HEK293 (cell line): ENCODE results near the gene OPCML.

Experiments
- CTCF ChIP-seq: fragments of 450-650 bp; formaldehyde crosslinking; IDR thresholded peaks from 2 replicates; pipeline ENCODE4 v1.5.1; 2016; ENCODE audit warnings: missing biosample characterization, missing genetic modification characterization
- PATZ1 ChIP-seq: fragments of 450-650 bp; formaldehyde crosslinking; IDR thresholded peaks from 2 replicates; pipeline ENCODE4 v1.5.1; 2016; ENCODE audit warnings: missing biosample characterization, missing genetic modification characterization
- REPIN1 ChIP-seq: fragments of 450-650 bp; formaldehyde crosslinking; IDR thresholded peaks from 2 replicates; pipeline ENCODE4 v1.5.1; 2017; ENCODE audit warnings: missing biosample characterization, missing genetic modification characterization, low read depth
- SETDB1 ChIP-seq: IDR thresholded peaks from one replicate; pipeline ENCODE4 v1.6.1; 2017; ENCODE audit warnings: mild to moderate bottlenecking, low read length, moderate library complexity, mixed read lengths; ENCODE audit not compliant: insufficient read length
- ZBTB44 ChIP-seq: fragments of 450-650 bp; IDR thresholded peaks from 2 replicates; pipeline ENCODE4 v1.5.1; 2018; ENCODE audit warnings: missing biosample characterization, mild to moderate bottlenecking, missing genetic modification characterization
- ZBTB7A ChIP-seq: fragments of 450-650 bp; formaldehyde crosslinking; IDR thresholded peaks from 2 replicates; pipeline ENCODE4 v1.5.1; 2016; ENCODE audit warnings: low read depth, missing biosample characterization, missing genetic modification characterization
- ZNF10 ChIP-seq: fragments of 450-650 bp; formaldehyde crosslinking; IDR thresholded peaks from 2 replicates; pipeline ENCODE4 v1.5.1; 2017; ENCODE audit warnings: missing biosample characterization, missing genetic modification characterization
- ZNF202 ChIP-seq: fragments of 450-650 bp; formaldehyde crosslinking; IDR thresholded peaks from 2 replicates; pipeline ENCODE4 v1.5.1; 2016; ENCODE audit warnings: missing biosample characterization, missing genetic modification characterization, borderline replicate concordance
- ZNF239 ChIP-seq: fragments of 450-650 bp; formaldehyde crosslinking; IDR thresholded peaks from 2 replicates; pipeline ENCODE4 v1.5.1; 2016; ENCODE audit warnings: missing biosample characterization, missing genetic modification characterization
- ZNF274 ChIP-seq, 2 experiments: fragments of 200-500 bp in 1 of 2; fragments of 450-650 bp in 1 of 2; sonication (Bioruptor generic) in 1 of 2; formaldehyde crosslinking in 1 of 2; IDR thresholded peaks; 2 replicates each; pipeline versions ENCODE4 v1.5.1 to v1.6.1; 2014 to 2016; ENCODE audit warnings: borderline replicate concordance in 1 of 2, inconsistent platforms in 1 of 2, low read length in 1 of 2, missing biosample characterization in 1 of 2, missing genetic modification characterization in 1 of 2
- ZNF510 ChIP-seq: fragments of 450-650 bp; formaldehyde crosslinking; IDR thresholded peaks from 2 replicates; pipeline ENCODE4 v1.5.1; 2018; ENCODE audit warnings: mild to moderate bottlenecking, missing genetic modification characterization, missing biosample characterization; ENCODE audit not compliant: insufficient replicate concordance
- ZNF558 ChIP-seq: fragments of 450-650 bp; formaldehyde crosslinking; IDR thresholded peaks from 2 replicates; pipeline ENCODE4 v1.5.1; 2016; ENCODE audit warnings: missing biosample characterization, missing genetic modification characterization

- TF ChIP-seq ZNF202 (tag by site-specific recombination) (no peak), CTCF (tag by site-specific recombination) (no peak), ZBTB7A (tag by site-specific recombination) (no peak), ZNF510 (tag by site-specific recombination) (no peak), SETDB1 (no peak), PATZ1 (tag by site-specific recombination) (no peak), ZNF558 (tag by site-specific recombination) (no peak), REPIN1 (tag by site-specific recombination) (no peak), ZBTB44 (tag by site-specific recombination) (no peak), ZNF10 (tag by site-specific recombination) (no peak), ZNF274 (IDR thresholded peaks at IDR 0.05; ENCODE audit: low read length) (no peak), ZNF274 (tag by site-specific recombination; IDR thresholded peaks at IDR 0.05; ENCODE audit: borderline replicate concordance) (no peak), ZNF239 (tag by site-specific recombination) (no peak)
These were observed 358.4 kb downstream of the OPCML start for GRCh38 chr11:133173810-133174412.
